Stimulated activated CD4-positive, alpha-beta T cell treated with anti-CD3 and anti-CD28 coated beads, Interleukin-1b, Interleukin-23, amount 100 ng/mL, for 4 hours (primary cell): Measurements from ENCODE around the gene CLIC4.
"Not testable (repeated sequence)": the region's sequence is repeated elsewhere in the genome, so short reads cannot be mapped to it uniquely, and the experiment has no call there.

Experiments
- DNase-seq, 2 donors: peaks; one replicate each; pipeline ENCODE4 v3.0.0-alpha.2; 2020; ENCODE audit warnings: low read depth in 2 of 2

CLIC4 gene

DNA sequence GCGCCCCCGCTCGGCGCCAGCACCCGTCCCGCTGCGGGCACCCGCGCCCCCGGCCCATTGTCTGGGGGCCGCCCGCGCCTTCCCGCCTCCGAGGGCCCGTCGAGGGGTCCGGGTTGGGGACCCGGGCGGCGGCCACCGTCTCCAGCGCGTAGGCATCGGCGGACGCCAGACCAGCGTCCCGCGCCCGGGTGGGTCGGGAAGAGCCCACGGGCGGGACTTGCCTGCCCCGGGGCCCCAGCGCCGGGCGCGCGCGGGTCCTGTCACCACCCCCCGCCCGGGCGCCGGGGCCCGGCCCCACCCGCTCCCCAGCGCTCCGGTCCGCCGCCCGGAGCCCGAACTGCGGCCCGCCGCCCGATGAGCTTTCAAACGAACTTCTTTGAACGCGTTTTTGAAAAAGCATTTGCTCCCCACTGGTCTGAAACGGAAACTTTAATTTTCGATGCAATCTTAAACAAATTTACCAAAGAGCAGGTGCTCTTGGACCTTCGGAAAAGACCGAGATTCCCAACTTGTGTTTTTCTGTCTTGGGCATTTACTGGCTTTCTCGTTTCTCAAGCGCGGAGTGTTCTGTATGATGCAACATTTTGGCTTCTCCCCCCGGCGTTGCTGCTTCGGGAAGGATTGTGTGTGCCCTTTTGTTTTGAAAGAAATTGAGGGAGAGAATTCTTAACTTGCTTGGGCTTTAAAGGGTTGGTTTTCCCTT lies 615 bp downstream of the CLIC4 start:
- DNase-seq = no peak

- no peak for DNase-seq
Measured at GRCh38 chr1:24748191-24749121, 3.2 kb downstream of the CLIC4 start.

DNA sequence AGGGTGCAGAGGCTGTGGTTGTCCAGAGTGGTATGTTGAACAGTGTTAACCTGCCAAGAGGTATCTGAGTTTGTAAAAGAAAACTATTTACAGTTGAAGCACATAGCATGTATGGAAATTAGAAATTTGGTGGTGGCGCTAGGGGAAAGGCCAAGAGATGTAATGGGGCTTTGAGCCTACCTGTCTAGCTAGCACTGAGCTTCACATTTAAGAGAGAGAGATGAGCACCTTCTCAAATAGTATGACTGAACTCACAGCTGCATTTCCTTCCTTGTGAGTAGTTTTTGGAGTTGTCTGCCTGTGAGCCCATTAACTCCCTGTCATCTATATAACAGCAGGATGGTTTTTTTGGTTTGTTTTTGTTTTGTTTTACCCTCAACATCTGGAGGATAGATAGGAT lies 4.0 kb downstream of the CLIC4 start:
- no peak for DNase-seq

DNA sequence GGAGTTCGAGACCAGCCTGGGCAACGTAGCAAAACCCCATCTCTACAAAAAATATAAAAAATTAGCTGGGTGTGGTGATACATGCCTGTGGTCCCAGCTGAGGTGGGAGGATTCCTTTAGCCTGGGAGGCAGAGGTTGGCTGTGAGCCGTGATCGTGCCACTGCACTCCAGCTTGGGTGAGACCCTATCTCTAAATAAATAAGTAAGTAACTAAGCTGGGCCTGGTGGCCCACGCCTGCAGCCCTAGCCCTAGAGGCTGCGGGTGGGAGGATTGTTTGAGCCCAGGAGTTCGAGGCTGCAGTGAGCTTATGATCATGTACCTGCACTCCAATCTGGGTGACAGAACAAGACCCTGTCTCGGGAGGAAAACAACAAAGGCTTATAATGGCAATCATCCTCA lies 4.6 kb downstream of the CLIC4 start:
- DNase-seq = no peak

DNA sequence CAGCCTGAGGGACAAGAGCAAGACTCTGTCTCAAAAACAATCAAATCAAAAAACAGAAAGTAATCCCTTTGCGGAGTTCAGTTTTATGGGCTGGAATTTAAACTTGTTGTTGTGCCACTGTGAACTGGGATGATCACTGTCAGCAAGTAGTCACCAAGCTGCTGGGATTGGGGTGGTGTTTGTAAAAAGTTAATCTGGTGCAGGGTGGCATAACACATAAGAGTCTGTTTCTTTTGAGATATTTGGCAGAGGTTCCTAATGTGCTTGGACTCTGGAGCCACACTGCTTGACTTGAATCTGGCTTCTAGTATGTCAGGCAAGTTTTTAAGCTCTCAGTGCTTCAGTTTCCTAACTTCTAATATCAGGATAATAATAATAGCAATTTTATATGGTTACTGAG lies 6.6 kb downstream of the CLIC4 start:
- DNase-seq = no peak

DNA sequence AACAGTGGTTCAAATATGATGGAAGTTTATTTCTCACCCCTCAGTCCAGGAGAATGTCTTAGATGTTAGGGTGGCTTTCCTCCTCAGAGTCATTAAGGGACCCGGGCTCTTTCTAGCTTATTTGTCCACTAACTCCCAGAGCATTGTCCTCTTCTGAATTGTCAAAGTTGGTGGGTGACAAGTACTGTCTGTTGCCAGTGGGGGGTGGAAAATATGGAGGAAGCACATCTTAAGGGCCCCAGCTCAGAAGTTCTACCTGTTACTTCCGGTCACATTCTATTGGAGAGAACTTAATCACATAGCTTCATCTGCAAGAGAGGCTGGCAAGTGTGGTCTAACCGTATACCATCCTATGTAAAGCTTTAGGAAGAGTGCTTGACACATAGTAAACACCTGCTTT lies 7.1 kb downstream of the CLIC4 start:
- no peak for DNase-seq

GRCh38 chr1:24754229-24754628 lies 9.0 kb downstream of the CLIC4 start:
- no peak for DNase-seq

GRCh38 chr1:24755323-24755722 lies 10.1 kb downstream of the CLIC4 start:
- not testable (repeated sequence) for DNase-seq

DNA sequence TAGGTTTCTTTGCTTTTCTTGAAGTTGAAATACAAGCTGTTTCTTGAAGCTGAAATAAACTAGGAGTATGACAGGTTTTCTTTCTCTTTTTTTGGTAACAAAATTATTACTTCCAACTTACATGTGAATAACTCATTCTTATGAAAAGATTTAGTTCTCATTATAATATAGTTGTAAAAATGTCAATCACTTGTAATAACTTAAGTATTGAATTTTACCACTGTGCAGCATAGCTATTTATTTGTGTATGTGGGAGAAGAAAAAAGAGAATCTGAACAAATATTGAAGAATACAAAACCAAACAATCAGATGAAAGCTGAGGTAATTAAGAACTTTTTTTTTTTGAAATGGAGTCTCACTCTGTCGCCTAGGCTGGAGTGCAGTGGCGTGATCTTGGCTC lies 11.1 kb downstream of the CLIC4 start:
- DNase-seq = no peak

DNA sequence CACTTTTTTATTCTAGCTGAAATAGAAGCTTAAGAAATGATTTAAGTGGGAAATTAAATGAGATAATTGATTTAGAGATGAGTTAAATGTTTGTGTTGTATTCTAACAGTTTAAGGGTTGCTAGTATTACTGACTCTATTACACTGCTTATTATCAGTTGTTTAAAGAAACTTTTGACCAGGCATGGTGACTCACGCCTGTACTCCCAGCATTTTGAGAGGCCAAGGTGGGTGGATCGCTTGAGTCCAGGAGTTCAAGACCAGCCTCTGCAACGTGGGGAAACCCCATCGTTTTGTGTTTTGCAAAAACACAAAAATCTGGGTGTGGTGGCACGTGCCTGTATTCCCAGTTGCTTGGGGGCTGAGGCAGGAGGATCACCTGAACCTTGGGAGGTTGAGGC lies 14.2 kb downstream of the CLIC4 start:
- no peak for DNase-seq

DNA sequence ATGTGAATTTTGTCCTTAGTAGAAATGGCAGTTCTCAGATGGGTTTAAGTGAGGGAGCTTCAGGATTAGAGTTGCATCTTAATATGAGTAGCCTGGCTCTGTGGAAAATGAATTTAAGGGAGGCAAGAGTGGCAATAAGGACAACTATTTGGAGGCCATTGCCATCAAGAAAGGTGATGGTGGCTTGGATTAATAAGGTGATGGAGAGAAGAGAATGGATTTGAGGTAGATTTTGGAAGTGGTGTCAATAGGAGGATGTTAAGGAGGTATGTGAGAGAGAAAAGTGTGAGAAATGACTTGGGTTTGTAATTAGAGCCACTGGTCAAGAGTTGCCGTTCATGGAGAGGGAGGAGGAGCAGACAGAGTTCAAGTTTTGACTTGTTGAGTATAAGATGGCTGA lies 16.3 kb downstream of the CLIC4 start:
- no peak for DNase-seq

GRCh38 chr1:24762133-24762676 lies 17.0 kb downstream of the CLIC4 start:
- no peak for DNase-seq

DNA sequence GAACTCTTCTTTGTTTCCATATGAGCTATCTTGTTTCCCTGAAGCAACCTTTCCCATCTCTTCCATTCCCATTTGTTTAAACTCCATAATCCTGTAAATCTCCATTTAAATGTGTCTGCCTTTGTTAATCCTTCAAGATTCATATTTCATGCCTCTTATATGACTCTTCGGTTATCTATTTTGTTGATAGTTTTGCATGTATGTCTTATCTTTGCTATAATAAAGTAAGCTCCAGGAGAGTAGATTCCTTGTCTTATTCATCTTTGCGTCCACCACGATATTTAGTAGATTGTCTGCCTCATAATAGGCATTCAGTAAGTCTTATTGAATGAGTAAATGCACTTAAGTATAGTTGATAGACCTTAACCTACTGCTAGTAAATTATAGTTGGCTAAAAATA lies 18.4 kb downstream of the CLIC4 start:
- DNase-seq = no peak

DNA sequence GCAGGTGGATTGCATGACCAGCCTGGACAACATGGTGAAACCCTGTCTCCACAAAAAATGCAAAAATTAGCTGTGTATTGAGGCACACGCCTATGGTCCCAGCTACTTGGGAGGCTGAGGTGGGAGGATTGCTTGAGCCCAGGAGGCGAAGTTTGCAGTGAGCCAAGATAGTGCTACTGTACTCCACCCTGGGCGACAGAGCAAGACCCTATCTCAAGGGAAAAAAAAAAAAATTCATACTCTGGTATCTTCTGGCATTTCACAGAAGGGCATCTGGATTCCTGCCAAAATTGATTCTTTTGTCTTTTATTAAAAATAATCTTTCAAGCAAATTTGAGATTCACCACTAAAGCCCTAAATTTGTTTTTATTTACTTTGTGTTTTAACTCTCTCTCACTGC lies 19.2 kb downstream of the CLIC4 start:
- no peak for DNase-seq

GRCh38 chr1:24764848-24765247 lies 19.6 kb downstream of the CLIC4 start:
- no peak for DNase-seq

DNA sequence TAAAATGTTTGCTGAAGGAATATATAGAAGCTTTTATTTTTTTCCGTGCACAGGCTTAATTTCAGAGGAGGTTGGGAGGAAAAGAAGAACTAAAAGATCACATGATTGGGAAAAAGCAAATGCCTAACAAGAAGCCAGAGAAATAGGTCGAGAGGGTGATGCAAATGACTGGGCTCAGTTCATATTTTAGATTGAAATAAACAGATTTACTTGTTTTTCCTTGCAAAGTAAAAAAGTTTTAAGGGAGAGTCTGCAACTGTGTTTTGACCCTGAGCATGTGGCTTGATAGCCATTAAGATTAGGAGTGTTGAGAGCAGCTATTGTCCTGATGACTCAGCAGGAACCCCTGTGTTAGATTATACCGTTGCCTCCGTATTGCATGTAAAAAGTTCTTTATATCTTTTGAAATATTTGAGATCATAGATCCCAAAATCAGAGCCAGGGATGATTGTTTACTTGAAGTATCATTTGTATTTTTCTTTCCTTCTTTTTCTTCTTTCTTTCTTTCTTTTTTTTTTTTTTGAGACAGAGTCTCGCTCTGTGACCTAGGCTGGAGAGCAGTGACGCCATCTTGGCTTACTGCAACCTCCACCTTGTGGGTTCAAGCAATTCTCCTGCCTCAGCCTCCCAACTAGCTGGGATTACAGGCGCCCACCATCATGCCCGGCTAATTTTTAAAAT lies 20.2 kb downstream of the CLIC4 start:
- no peak for DNase-seq

- no peak for DNase-seq
Measured at GRCh38 chr1:24767351-24767750, 22.1 kb downstream of the CLIC4 start.

DNA sequence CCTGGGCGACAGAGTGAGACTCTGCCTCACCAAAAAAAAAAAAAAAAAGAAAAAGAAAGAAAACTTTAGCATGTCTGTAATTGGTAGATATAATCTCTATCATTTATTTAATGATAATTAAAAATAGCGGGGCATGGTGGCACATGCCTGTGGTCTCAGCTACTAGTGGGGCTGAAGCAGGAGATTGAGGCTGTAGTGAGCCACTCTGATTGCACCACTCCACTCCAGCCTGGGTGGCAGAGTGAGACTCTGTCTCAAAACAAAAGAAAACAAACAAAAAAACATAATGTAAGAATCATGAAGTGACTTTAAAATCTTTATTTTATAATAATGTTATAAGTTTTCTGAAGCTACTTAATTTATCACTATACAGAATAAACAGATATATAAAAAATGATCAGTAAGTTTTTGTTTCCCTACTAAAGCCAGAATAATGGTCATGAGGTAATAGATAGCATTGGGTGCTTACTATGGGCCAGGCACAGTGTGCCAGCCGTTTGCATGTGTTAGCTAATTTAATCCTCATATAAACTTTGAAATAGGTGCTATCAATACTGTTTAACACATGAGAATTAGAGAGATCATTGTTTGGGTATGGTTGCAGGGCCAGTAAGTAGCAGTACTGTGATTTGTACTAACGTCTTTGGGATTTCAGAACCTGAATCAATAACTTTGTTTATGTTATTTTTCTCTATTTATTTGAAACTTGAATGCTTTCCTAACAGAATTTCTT lies 23.8 kb downstream of the CLIC4 start:
- DNase-seq = no peak

GRCh38 chr1:24769656-24770651 lies 24.7 kb downstream of the CLIC4 start:
- no peak for DNase-seq

- no peak for DNase-seq
Measured at GRCh38 chr1:24770881-24771280, 25.6 kb downstream of the CLIC4 start.
